Measurements from ENCODE around the gene SIX4. TPM values are rescaled to one million over a fixed set of nuclear protein-coding genes. Genes with fewer than 3 reads are reported as not detected.

SIX4 gene
- total RNA-seq, 1 experiment from 2014 or later = 4.3 TPM

- peak overlapping the region; percentile 84 for H3K4me3 Mint-ChIP-seq (ENCODE audit: unreplicated experiment)
Observed at GRCh38 chr14:60722357-60723115, 1.6 kb downstream of the SIX4 start.

GRCh38 chr14:60722107-60722356 is 2.1 kb downstream of the SIX4 start:
- no peak for DNase-seq
- H3K27me3 ChIP-seq (replicated peaks; ENCODE audit: control insufficient read depth, insufficient read depth, low read length) = no peaks in the 10 kb centered on the region
- ChIA-PET CTCF (no interaction called here), POLR2A (interaction anchor here (1.4 kb wide), 1 partner anchor 259 kb away, joined by 3 read pairs; the partner anchor contains the start of gene TRMT5)
- Mint-ChIP-seq H3K4me3 (ENCODE audit: unreplicated experiment) (peak overlapping the region; percentile 84), H3K27me3 (ENCODE audit: insufficient read depth, unreplicated experiment) (no peaks in the 10 kb centered on the region), H3K4me1 (ENCODE audit: low read depth, unreplicated experiment) (peaks cover 6% of the 10 kb centered on the region), H3K36me3 (ENCODE audit: insufficient read depth, unreplicated experiment) (no peaks in the 10 kb centered on the region), H3K27ac (ENCODE audit: unreplicated experiment) (no peak overlapping the region), H3K9me3 (ENCODE audit: unreplicated experiment) (no peaks in the 10 kb centered on the region)
- peaks cover 5% of the 10 kb centered on the region; the same call in 1 of the 2 replicates for H3K4me1 ChIP-seq
- H3K9me3 ChIP-seq = no peaks in the 10 kb centered on the region
- TF ChIP-seq CTCF (IDR thresholded peaks at IDR 0.05; ENCODE audit: insufficient read depth in 1 of 2, low read depth in 1 of 2, low read length in 1 of 2, severe bottlenecking in 1 of 2, unreplicated experiment in 1 of 2) = no peak
- BruUV-seq (replicated peaks) = no TSS peak
- intact Hi-C loops (cut with micrococcal nuclease; ENCODE audit: unreplicated experiment) = loop anchor here (1.0 to 5.0 kb wide), 4 partner anchors 73 to 530 kb away; partner anchors contain the start of gene SIX1
- H3K4me3 ChIP-seq (ENCODE audit: low read depth, low read length) = peak overlapping the region; percentile 84
- no peaks in the 10 kb centered on the region for H3K36me3 ChIP-seq (ENCODE audit: control insufficient read depth, insufficient read depth, low read length)

More at GRCh38 chr14:60722357-60723115, 1.6 kb downstream of the SIX4 start:
- peaks cover 5% of the 10 kb centered on the region; the same call in 1 of the 2 replicates for H3K4me1 ChIP-seq
- no peak overlapping the region for H3K27ac Mint-ChIP-seq (ENCODE audit: unreplicated experiment)
- no peaks in the 10 kb centered on the region for H3K27me3 Mint-ChIP-seq (ENCODE audit: insufficient read depth, unreplicated experiment)
- no peaks in the 10 kb centered on the region for H3K36me3 Mint-ChIP-seq (ENCODE audit: insufficient read depth, unreplicated experiment)
- no peaks in the 10 kb centered on the region for H3K27me3 ChIP-seq (replicated peaks; ENCODE audit: control insufficient read depth, insufficient read depth, low read length)
- peak overlapping the region; percentile 84 for H3K4me3 ChIP-seq (ENCODE audit: low read depth, low read length)
- H3K9me3 ChIP-seq = no peaks in the 10 kb centered on the region
- POLR2A ChIA-PET = interaction anchor here (1.4 kb wide), 1 partner anchor 258 kb away, joined by 3 read pairs; the partner anchor contains the start of gene TRMT5
- H3K36me3 ChIP-seq (ENCODE audit: control insufficient read depth, insufficient read depth, low read length) = no peaks in the 10 kb centered on the region
- intact Hi-C loops (cut with micrococcal nuclease; ENCODE audit: unreplicated experiment) = loop anchor here (1.0 to 5.0 kb wide), 4 partner anchors 74 to 530 kb away; partner anchors contain the start of gene SIX1
- no peak for TF ChIP-seq CTCF (IDR thresholded peaks at IDR 0.05; ENCODE audit: insufficient read depth in 1 of 2, low read depth in 1 of 2, low read length in 1 of 2, severe bottlenecking in 1 of 2, unreplicated experiment in 1 of 2)
- BruUV-seq (replicated peaks) = no TSS peak
- no peaks in the 10 kb centered on the region for H3K9me3 Mint-ChIP-seq (ENCODE audit: unreplicated experiment)
- CTCF ChIA-PET = no interaction called here
- H3K4me1 Mint-ChIP-seq (ENCODE audit: low read depth, unreplicated experiment) = peaks cover 6% of the 10 kb centered on the region
- DNase-seq = peak; percentile 66 to 70

- Mint-ChIP-seq H3K9me3 (ENCODE audit: unreplicated experiment) (no peaks in the 10 kb centered on the region), H3K36me3 (ENCODE audit: insufficient read depth, unreplicated experiment) (no peaks in the 10 kb centered on the region), H3K4me1 (ENCODE audit: low read depth, unreplicated experiment) (peaks cover 6% of the 10 kb centered on the region), H3K27me3 (ENCODE audit: insufficient read depth, unreplicated experiment) (no peaks in the 10 kb centered on the region), H3K27ac (ENCODE audit: unreplicated experiment) (no peak overlapping the region), H3K4me3 (ENCODE audit: unreplicated experiment) (peak overlapping the region; percentile 84)
- CTCF ChIA-PET = interaction anchor here (0.6 kb wide), 1 partner anchor 472 kb away, joined by 3 read pairs; the partner anchor contains the start of gene PPM1A
- Histone ChIP-seq H3K9me3 (no peaks in the 10 kb centered on the region), H3K36me3 (ENCODE audit: control insufficient read depth, insufficient read depth, low read length) (no peaks in the 10 kb centered on the region), H3K4me3 (ENCODE audit: low read depth, low read length) (peak overlapping the region; percentile 84), H3K4me1 (peaks cover 5% of the 10 kb centered on the region; the same call in 1 of the 2 replicates), H3K27me3 (replicated peaks; ENCODE audit: control insufficient read depth, insufficient read depth, low read length) (no peaks in the 10 kb centered on the region)
- peak in 1 of 2 experiments; percentile 44 for TF ChIP-seq CTCF (IDR thresholded peaks at IDR 0.05; ENCODE audit: insufficient read depth in 1 of 2, low read depth in 1 of 2, low read length in 1 of 2, severe bottlenecking in 1 of 2, unreplicated experiment in 1 of 2)
- peak; percentile 34 to 41 for DNase-seq
- POLR2A ChIA-PET = interaction anchor here (1.4 kb wide), 1 partner anchor 259 kb away, joined by 3 read pairs; the partner anchor contains the start of gene TRMT5
- no TSS peak for BruUV-seq (replicated peaks)
- intact Hi-C loops (cut with micrococcal nuclease; ENCODE audit: unreplicated experiment) = loop anchor here (1.0 to 5.0 kb wide), 4 partner anchors 73 to 531 kb away; partner anchors contain the start of gene SIX1
Observed at GRCh38 chr14:60721326-60722106, 2.6 kb downstream of the SIX4 start.
